ENCODE measurements around the gene CDK11A.

The CDK11A gene

DNA sequence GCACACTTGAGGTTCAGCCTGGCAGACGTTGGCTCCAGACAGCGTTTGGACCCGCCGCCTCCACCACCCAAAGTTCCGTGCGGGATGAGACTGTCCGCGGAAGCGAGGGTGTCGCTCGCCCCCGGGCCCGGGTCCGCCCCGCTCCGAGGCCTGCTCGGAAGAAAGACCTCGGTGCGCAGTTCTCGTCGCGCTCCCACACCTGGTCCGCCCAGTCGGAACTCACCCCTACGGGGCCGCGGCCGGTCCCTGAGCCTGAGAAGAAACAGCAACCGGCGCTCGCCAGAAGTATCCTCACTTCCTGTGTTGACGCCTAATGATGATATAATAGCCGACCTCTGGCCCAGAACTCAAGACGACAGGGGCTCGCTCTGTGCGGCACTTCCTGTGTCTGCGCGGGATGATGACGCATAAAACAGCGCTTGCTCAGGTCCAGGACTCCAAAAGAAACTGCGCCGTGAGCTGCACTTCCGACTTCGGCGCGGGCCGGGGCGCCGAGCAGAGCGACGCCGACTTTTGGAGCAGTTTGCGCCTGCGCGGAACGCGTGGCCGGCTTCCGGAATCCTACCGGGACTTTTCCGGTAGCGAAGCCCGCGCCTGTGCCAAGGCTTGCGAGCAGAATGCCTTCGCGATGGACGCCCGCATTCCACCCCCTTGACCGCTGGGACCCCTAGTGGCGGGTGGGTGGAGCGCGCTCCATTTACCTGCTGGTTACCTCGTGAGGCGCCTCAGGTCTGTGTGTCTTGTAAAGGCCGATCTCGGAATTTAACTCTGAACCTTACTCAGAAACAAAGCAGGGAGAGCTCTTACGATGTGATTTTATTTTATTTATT, at the start of gene CDK11A:
CDK11A (minus strand) TSS at position 323 of the 830 bp plus-strand sequence. CDS start 1,539 bp downstream, outside the sequence.
- DNase-seq, result peak; percentile 96

DNA sequence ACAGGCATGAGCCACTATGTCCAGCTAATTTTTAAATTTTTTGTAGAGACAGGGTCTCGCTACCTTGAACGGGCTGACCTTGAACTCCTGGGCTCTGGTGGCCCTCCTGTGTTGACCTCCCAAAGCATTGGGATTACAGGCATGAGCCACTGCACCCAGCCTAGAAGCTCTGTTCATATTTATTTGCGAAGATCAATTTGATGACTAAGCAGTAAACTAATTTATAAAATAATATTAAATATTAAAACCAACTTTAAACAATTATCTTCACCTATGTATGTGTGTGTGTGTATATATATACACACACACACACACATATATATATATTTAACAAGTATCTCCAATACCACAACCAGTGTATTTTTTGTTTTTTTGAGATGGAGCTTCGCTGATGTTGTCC, 49.7 kb upstream of the CDK11A start:
- DNase-seq, result no peak

DNA sequence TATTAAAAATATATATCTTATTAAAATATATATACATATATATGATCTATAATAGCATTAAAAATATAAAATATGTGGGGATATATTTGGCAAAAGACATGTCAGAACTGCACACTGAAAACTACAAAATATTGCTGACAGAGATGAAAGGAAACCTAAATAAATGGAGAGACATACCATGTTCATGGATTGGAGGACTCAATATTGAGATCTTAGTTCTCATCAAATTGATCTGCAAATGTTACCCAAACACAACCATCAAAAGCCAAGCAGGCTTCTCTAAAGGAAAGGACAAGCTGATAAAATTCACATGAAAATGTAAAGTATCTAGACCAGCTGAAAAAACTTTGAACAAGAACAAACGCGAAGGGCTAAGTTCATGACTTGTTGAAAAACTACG, 46.9 kb upstream of the CDK11A start:
- DNase-seq, result no peak

DNA sequence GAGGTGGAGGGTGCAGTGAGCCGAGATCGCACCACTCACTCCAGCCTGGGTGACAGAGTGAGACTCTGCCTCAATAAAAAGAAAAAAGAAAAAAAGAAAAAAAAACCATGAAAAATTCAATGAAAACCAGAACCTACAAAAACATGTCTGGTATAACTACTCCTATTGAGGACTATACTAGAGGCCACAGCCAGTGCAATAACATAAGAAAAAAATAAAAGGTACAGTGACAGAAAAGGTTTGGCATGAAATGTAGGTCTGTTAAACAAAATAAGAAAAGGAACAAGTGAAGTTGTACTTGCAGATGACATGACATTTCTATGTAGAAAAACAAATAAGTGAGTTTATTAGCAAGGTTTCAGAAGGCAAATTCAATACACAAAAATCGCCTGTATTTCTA, 45.9 kb upstream of the CDK11A start:
- DNase-seq, result no peak

DNA sequence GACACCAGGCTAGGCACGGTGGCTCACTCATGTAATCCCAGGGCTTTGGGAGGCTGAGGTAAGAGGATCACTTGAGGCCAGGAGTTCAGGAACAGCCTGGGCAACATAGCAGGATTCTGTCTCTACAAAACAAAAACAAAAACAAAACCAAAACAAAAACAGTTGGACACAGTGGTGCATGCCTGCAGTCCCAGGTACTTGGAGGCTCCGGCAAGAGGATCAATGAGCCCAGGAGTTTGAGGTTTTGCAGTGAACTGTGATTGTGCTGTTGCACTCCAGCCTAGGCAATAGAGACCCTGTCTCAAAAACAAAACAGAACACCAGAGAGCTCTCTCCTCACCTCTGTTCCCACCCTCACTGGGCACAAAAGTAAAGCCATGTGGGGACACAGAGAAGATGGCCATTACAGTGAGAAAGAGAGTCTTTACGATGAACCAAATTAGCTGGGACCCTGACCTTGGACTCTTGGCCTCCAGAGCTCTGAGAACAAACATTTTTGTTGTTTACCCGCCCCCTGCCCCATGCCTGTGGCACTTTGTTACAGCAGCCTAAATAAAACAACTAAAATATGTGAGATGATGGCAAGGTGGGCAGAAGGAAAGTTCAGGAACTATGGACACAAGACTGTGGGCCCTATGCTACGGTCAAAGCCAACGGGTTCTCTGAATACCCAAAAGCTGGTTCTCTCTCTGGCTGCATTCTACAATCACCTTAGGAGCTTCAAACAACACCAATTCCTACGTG, 44.3 kb upstream of the CDK11A start:
- DNase-seq, result no peak

DNA sequence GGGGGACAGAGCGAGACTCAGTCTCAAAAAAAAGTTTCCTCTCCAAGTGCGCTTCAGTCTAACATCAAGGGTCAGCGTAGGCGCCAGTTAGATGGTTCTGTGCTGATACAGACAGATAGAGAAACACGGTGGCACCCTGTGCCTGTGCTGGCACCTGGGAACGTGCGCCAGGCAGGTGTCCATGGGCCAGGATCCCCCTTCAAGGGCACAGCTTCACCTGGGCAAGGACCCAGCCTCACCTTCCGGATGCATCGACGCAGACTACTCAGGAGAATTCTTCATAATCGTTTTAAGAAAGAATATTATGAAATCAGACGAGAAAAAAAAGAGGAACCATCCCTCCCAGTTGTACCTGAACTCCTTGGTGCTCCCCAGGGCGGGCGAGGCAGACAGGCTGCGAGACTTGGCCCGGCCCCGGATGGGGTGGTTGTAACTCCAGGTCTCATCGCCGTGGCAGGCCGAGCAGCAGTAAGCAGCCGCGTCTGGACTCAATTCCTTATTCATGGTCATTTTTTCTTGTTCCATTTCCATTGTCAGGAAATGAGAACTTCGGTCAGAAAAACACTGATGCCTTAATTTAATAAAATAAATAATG, 40.8 kb upstream of the CDK11A start:
- DNase-seq, result no peak

DNA sequence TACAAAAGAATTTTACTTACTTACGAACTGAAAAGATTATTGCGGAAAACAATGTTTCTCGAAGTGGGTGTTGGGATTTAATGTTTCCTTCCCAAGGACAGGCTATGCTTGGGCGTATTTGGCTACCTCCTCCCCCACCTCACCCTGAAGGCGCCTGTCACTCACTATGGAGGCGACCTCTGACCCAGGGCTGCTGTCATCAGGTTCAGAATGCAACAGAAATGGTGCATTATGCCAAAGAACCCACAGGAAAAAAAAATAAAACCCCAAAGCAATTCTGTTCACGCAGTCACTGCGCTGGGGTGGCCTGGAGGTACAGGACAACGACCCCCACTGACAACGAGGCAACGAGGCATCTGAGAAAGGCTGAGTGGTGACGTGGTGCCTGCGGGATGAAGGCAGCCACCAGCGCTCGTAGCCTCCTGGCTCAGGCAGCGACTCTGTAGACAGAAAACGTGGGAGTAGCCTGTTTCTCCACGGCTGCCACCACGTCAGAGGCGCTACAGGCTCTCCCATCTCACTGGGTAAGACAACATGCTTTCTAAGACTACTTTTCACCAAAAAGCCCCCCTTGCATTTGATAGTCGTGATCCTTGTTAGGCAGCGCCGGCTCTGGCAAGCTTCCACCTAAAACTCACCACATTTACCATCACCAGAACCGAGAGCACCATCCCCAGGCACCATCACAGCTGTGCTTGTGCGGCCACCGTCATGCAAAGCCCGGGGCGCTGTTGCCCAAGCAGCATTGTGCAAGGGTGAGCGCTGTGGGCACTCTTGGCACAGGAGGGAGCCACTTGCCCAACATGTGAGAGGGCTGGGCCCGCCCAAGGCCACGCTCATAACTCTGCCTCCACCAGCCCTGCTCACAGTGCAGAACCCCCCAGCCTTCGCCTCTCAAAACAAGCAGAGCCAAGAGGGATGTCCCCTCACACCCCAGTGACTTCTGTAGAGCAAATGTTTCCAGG, 39.8 kb upstream of the CDK11A start:
- peak; percentile 91 for DNase-seq

DNA sequence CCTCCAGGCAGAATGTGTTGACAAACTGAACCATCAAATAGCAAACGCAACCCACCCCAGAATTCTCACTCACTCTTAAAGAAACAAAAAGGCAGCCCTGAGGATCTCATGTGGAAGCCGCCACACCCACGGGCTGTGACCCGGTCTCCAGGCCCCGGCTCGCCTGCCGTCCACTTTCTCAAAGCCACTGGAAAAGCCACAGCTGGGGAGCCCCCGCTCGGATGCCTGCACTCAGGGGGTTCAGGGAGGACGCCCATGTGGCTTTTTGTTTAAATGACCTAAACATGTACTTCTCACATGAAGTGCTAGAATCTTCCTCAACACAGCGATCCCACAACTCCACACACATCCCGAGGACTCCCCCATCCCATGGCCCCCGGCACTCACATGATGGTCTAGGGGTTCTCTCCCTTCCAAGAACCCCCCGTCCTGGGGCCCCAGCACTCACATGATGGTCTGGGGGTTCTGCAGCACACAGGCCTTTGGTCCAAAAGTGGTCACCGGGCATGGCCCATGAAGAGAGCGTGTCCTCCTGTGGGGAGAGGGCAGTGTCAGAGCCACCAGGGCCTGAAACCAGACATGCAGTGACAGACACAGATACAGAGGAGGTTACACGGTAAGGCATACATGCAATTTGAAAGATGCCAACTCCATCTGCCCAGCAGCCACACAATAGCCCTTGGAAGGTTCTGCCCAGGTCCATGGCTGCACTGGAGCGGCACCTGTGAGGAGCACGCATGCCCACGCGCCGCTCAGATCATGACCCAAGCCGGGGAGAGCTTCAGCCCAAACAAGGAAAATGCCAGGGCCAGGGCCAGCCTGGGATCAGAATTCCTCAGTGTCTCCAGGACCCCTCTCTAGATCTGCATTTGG, 37.6 kb upstream of the CDK11A start:
- DNase-seq, result no peak

DNA sequence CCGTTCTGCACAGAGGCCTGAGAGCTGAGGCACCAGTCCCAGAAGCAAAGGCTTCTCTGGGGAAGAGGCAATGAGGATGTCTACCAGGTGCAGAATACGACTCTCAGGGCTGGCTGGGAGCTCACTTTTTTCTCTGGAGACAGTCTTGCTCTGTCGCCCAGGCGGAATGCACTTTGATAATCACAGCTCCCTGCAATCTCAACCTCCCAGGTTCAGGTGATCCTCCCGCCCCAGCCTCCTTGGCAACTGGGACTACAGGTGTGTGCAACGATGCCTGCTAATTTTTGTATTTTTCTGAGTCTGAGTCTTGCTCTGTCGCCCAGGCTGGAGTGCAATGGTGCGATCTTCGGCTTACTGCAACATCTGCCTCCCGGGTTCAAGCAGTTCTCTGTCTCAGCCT, 36.6 kb upstream of the CDK11A start:
- DNase-seq, result no peak

DNA sequence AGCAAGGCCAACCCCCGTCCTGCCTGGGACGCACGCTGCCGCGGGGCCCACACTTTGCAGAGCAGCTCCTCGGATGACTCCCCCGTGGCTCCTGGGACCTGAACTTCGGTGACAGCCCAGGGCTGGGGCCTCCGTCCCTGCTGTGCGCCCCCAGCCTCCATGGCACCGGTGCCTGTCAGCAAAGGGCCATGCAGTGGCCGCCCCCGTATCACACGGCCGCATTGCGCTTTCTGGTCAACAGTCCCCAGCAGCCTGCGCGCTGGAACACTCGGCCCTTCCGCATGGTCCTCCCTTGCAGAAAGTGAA, 36.1 kb upstream of the CDK11A start:
- DNase-seq, result no peak

DNA sequence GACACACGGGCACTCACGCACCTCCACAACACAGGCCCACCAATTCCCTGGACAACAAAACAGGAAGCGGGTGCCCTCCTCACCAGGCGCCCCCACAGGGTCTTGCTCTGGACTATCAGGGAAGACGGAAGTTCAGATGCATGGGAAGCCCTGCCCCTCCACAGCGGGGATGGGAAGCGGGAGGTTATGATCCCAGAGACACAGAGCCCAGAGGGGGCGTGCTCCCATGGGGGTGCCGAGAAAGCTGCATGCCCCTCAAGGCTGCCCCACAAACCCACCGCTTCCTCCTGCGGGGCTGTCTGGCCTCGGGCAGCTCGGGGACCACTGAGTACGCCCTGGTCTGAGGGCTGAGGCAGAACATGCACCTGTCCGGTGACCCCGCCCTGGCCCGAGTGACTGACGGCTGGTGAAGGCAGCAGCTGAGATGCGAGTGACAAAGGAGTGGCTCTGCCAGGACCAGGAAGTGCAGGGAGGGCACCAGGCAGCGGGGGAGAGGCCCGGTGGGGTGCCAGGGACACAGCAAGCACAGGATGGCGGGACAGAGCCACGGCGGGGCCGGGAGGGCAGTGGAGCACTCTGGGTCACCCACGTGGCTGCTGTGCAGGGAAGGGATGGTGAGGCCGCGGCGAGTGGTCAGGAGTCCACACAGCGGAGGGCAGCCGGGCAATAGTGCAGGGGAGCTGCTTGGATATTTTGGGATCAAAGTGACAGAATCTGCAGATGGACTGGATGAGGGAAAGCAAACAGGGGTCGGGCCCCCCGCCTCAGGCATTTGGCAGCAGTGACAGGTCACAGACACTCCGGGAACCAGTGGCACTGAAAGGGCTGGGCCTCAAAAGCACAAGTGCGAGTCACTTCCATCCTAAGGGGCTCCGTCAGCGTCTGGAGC, 35.5 kb upstream of the CDK11A start:
- no peak for DNase-seq

DNA sequence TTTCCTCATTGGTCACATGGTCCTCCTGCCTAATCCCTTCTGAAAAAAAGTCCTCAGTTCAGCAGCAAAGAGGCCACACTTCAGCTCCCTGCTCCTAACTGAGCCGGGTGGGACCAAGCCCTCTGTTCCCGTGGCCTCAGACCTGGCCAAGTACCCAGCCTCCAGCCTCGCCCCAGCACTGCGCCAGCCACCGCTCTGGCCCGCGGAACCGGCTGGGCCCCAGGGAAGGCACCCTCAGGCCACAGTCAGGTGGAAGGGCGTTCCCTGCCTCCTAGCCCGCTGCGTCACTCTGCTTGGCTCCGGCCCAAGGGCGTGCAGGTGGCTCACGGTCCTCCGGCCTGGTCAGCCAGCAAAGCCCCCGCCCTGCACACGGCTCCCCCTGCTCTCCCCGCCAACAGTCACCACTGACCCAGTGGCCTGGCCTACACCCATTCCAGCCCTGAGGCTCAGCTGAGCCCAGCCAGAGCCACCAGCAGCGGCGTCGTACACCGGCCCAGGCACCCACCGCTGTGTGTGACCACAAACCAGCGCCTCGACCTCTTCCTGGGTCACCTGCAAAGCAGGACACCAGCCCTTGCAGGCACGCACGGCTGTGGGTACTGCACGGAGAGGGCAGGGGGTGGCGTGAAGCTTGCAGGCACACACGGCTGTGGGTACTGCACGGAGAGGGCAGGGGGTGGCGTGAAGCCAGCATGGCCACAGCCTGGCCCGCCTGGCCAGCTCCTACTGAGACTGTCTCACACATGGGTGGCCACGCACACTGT, 34.7 kb upstream of the CDK11A start:
- DNase-seq, result no peak

DNA sequence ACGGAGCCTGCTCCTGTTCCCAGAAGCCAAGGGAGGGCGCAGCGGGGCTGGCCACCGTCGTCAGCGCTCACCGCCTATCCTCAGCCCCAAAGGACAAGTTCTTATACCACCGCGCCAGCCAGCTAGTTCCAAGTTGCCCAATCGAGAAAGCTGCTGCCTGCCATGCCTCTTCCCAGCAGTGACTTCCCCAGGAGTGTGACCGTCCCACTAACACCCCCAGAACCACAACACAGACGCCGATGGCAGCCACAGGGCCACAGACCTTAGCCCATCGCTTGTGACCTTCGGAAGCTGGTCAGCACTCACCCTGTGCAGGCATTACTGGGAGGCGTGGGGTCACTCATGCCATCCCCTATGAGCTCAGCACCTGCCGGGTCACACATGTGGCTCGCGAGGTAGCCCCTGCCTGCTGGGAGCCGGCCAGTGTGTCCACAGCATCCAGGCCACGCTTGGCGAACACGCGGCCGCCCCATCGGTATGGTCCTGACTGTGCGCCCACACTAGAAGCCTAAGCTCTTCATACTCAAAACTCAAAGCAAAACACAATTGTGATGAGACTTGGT, 34.0 kb upstream of the CDK11A start:
- no peak for DNase-seq

DNA sequence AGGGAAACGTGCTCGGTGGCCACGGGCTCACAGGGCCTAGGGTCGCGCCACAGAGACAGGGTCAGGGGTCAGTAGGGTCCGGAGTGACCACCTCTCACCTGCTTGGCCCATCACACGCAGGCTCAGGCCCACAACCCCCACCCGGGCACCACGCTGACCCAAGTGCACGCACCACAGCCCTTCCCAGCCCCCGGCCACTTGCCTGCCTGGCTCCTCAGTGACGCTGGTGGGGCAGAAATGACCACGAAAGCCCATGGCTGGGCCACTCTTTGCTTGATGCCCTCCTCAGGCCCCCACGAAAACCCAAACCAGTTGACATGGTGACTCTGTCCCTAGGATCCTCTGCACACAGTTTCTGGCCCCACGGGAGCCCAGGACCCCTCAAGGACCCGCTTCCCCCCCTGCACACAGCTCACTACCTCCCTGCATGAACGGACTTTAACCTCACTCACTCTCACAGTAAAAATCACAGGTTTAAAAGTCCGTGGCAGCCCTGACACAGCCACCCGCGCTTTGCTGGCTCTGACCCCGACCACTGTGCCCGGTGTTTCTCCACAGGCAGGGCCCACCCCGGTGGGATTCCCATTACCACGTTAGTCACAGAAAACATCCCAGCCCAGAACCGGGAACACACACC, 33.4 kb upstream of the CDK11A start:
- no peak for DNase-seq

DNA sequence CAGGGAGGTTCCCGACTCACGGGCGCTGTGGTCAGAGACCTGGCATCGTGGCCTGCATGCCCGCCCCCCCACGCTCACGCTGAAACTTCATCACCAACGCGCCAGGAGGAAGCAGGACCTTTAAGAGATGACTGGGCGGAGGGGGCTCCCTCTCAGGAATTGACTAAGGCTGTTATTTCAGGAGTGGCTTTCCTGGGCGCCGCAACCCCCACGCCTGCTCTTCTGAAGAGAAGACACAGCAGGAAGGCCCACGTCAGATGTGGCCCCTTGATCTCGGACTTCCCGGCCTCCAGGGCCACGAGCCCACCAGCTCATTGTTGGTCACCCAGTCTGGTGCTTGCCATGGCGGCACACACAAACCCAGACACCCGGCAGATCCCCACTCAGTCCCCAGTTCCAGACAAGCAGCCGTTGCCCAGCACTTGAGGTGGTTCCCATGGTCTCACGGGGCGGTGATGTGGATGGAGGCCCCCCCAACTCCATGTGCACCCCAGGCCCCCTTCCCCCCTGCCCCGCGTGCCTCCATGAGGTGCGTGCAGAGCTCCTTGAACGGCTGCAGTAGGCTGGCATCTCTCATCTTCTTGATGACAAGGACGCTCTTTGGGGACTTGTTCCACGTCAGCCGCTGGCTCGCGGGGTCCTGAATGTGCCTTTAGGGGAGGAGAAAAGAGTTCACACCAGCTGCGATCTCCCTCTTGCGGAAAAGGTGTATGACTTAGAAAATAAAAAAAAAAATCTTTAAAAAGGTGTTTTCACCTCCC, 32.7 kb upstream of the CDK11A start:
- no peak for DNase-seq

DNA sequence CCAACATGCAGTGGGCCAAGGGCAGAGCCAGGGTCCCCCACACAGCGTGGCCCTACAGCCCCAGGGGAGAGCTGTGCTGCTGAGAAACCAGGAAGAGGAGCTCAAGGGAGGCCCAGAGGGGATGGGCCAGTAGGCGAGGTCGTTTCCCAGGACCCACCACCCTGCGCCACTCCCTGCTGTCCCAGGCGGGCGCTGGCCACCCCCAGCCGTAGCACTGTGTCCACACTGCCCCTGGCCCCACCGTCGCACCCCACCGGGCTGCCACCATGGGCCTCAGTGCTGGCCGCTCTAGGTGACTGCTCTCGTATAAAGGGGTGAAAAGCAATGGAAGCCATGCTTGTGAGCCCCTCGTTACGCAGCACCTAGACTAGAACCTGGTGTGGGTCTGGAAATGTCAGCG, 31.7 kb upstream of the CDK11A start:
- no peak for DNase-seq

DNA sequence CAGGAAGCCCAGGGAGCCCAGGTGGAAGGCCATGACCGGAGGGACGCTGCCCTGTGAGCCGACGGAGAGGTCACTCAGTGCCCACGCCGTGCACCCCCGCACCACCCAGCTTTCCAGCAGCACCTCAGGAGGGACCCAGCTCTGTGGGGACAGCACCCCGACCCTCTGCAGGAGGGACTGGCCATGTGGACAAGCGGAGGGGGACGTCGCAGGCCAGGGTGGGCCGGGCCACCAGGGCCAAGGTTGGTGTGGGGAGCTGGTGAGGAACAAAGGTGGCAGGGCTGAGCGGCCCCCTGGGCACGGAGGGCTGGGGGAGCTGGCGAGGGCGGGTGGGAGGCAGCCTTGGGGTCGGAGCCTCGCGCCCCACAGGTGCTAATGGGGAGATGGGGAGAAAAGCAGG, 31.3 kb upstream of the CDK11A start:
- no peak for DNase-seq

DNA sequence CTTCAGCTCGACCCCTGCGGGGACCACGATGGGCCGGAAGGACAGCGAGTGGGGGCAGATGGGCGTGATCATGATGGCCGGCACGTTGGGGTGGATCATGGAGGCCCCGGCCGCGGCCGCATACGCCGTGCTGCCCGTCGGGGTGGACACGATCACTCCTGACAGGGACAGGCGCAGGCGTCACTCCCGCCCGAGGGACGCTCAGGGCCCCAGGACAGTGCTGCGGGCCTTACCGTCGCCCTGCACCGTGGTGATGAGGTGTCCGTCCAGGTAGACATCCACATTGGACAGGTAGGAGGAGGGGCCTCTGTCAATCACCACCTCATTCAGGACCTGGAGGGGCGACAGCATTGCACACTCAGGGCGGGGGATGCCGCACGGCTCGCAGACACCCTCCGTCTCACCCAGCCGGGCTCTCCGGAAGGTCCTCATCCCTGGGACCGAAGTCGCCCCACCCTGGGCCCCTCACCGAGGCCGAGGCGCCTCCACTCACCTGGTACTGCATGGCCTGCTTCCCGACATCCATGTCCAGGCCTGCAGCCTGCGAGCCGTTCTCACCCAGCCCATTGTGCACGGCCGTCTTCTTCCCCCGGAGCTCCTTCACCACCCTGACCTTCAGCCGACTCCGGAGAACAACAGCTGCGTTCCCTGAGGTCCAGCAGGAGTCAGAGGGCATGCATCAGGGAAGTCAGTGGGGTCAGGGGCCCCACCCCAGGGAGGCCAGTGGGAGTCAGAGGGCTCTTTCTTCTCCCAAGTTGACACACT, 30.1 kb upstream of the CDK11A start:
- no peak for DNase-seq
